Stimulated activated naive CD8-positive, alpha-beta T cell treated with anti-CD3 and anti-CD28 coated beads, Interleukin-15, Interleukin-2, amounts not matched to agents 100 ng/mL and 50 ng/mL, for 24 hours (primary cell): ENCODE measurements around the gene ZFP91.

ENCODE experiments used
- H3K27ac Mint-ChIP-seq: one replicate; pipeline ENCODE4 v1.8.0; 2021; ENCODE audit warnings: mild to moderate bottlenecking, mixed read lengths
- H3K27me3 Mint-ChIP-seq: one replicate; pipeline ENCODE4 v1.8.0; 2021; ENCODE audit warnings: mixed read lengths
- H3K36me3 Mint-ChIP-seq: one replicate; pipeline ENCODE4 v1.8.0; 2021; ENCODE audit warnings: low read depth, mixed read lengths
- H3K4me1 Mint-ChIP-seq: one replicate; pipeline ENCODE4 v1.8.0; 2021; ENCODE audit warnings: low read depth, mixed read lengths
- H3K4me3 Mint-ChIP-seq: one replicate; pipeline ENCODE4 v1.8.0; 2021; ENCODE audit warnings: mild to moderate bottlenecking, mixed read lengths
- H3K9me3 Mint-ChIP-seq: one replicate; pipeline ENCODE4 v1.8.0; 2021; ENCODE audit warnings: mixed read lengths

Gene ZFP91

GRCh38 chr11:58631378-58631777, 52.5 kb downstream of the ZFP91 start:
- H3K36me3 Mint-ChIP-seq, result peaks cover 11% of the 10 kb centered on the region
- H3K27me3 Mint-ChIP-seq, result no peaks in the 10 kb centered on the region
- no peak overlapping the region for H3K4me3 Mint-ChIP-seq
- H3K4me1 Mint-ChIP-seq, result peaks cover 13% of the 10 kb centered on the region
- H3K9me3 Mint-ChIP-seq, result no peaks in the 10 kb centered on the region
- H3K27ac Mint-ChIP-seq, result peak overlapping the region; percentile 23

GRCh38 chr11:58632510-58632909, 53.6 kb downstream of the ZFP91 start:
- H3K27me3 Mint-ChIP-seq, result no peaks in the 10 kb centered on the region
- H3K4me3 Mint-ChIP-seq, result no peak overlapping the region
- H3K36me3 Mint-ChIP-seq, result peaks cover 4% of the 10 kb centered on the region
- no peaks in the 10 kb centered on the region for H3K9me3 Mint-ChIP-seq
- H3K4me1 Mint-ChIP-seq, result peaks cover 4% of the 10 kb centered on the region
- no peak overlapping the region for H3K27ac Mint-ChIP-seq

GRCh38 chr11:58636587-58636986, 57.7 kb downstream of the ZFP91 start:
- no peak overlapping the region for H3K27ac Mint-ChIP-seq
- H3K4me1 Mint-ChIP-seq, result peaks cover 19% of the 10 kb centered on the region
- no peaks in the 10 kb centered on the region for H3K27me3 Mint-ChIP-seq
- H3K36me3 Mint-ChIP-seq, result no peaks in the 10 kb centered on the region
- no peaks in the 10 kb centered on the region for H3K9me3 Mint-ChIP-seq
- H3K4me3 Mint-ChIP-seq, result no peak overlapping the region

GRCh38 chr11:58637371-58637770, 58.5 kb downstream of the ZFP91 start:
- H3K27ac Mint-ChIP-seq, result no peak overlapping the region
- no peak overlapping the region for H3K4me3 Mint-ChIP-seq
- H3K36me3 Mint-ChIP-seq, result no peaks in the 10 kb centered on the region
- no peaks in the 10 kb centered on the region for H3K9me3 Mint-ChIP-seq
- H3K27me3 Mint-ChIP-seq, result no peaks in the 10 kb centered on the region
- peaks cover 19% of the 10 kb centered on the region for H3K4me1 Mint-ChIP-seq

- no peak overlapping the region for H3K27ac Mint-ChIP-seq
- H3K36me3 Mint-ChIP-seq, result no peaks in the 10 kb centered on the region
- no peaks in the 10 kb centered on the region for H3K27me3 Mint-ChIP-seq
- H3K4me3 Mint-ChIP-seq, result no peak overlapping the region
- H3K9me3 Mint-ChIP-seq, result no peaks in the 10 kb centered on the region
- peaks cover 19% of the 10 kb centered on the region for H3K4me1 Mint-ChIP-seq
Observed at GRCh38 chr11:58639103-58639502, 60.2 kb downstream of the ZFP91 start.

GRCh38 chr11:58639669-58640068, 60.8 kb downstream of the ZFP91 start:
- Mint-ChIP-seq H3K36me3 (no peaks in the 10 kb centered on the region), H3K4me3 (no peak overlapping the region), H3K4me1 (peaks cover 19% of the 10 kb centered on the region), H3K27me3 (no peaks in the 10 kb centered on the region), H3K27ac (no peak overlapping the region), H3K9me3 (no peaks in the 10 kb centered on the region)

GRCh38 chr11:58640386-58641023, 61.6 kb downstream of the ZFP91 start:
- peaks cover 19% of the 10 kb centered on the region for H3K4me1 Mint-ChIP-seq
- H3K4me3 Mint-ChIP-seq, result no peak overlapping the region
- H3K27ac Mint-ChIP-seq, result no peak overlapping the region
- H3K9me3 Mint-ChIP-seq, result no peaks in the 10 kb centered on the region
- H3K36me3 Mint-ChIP-seq, result no peaks in the 10 kb centered on the region
- H3K27me3 Mint-ChIP-seq, result no peaks in the 10 kb centered on the region

- H3K27ac Mint-ChIP-seq, result no peak overlapping the region
- no peaks in the 10 kb centered on the region for H3K27me3 Mint-ChIP-seq
- peaks cover 19% of the 10 kb centered on the region for H3K4me1 Mint-ChIP-seq
- H3K36me3 Mint-ChIP-seq, result peaks cover 5% of the 10 kb centered on the region
- no peak overlapping the region for H3K4me3 Mint-ChIP-seq
- H3K9me3 Mint-ChIP-seq, result no peaks in the 10 kb centered on the region
Observed at GRCh38 chr11:58641341-58641740, 62.5 kb downstream of the ZFP91 start.

- Mint-ChIP-seq H3K4me1 (peaks cover 21% of the 10 kb centered on the region), H3K27me3 (no peaks in the 10 kb centered on the region), H3K4me3 (no peak overlapping the region), H3K27ac (no peak overlapping the region), H3K9me3 (no peaks in the 10 kb centered on the region), H3K36me3 (peaks cover 6% of the 10 kb centered on the region)
Observed at GRCh38 chr11:58641803-58642581, 63.1 kb downstream of the ZFP91 start.

- H3K27me3 Mint-ChIP-seq, result no peaks in the 10 kb centered on the region
- no peaks in the 10 kb centered on the region for H3K9me3 Mint-ChIP-seq
- no peak overlapping the region for H3K27ac Mint-ChIP-seq
- H3K4me3 Mint-ChIP-seq, result no peak overlapping the region
- peaks cover 16% of the 10 kb centered on the region for H3K4me1 Mint-ChIP-seq
- H3K36me3 Mint-ChIP-seq, result peaks cover 6% of the 10 kb centered on the region
Observed at GRCh38 chr11:58645854-58646253, 67.0 kb downstream of the ZFP91 start.

- peaks cover 6% of the 10 kb centered on the region for H3K36me3 Mint-ChIP-seq
- H3K27ac Mint-ChIP-seq, result no peak overlapping the region
- no peaks in the 10 kb centered on the region for H3K27me3 Mint-ChIP-seq
- H3K4me1 Mint-ChIP-seq, result peaks cover 11% of the 10 kb centered on the region
- no peak overlapping the region for H3K4me3 Mint-ChIP-seq
- H3K9me3 Mint-ChIP-seq, result no peaks in the 10 kb centered on the region
Observed at GRCh38 chr11:58647141-58647699, 68.4 kb downstream of the ZFP91 start.

- peaks cover 6% of the 10 kb centered on the region for H3K36me3 Mint-ChIP-seq
- no peak overlapping the region for H3K4me3 Mint-ChIP-seq
- no peak overlapping the region for H3K27ac Mint-ChIP-seq
- peaks cover 11% of the 10 kb centered on the region for H3K4me1 Mint-ChIP-seq
- no peaks in the 10 kb centered on the region for H3K9me3 Mint-ChIP-seq
- H3K27me3 Mint-ChIP-seq, result no peaks in the 10 kb centered on the region
Observed at GRCh38 chr11:58647866-58648265, 69.0 kb downstream of the ZFP91 start.

GRCh38 chr11:58649623-58650022, 70.8 kb downstream of the ZFP91 start:
- Mint-ChIP-seq H3K27me3 (no peaks in the 10 kb centered on the region), H3K4me1 (peaks cover 20% of the 10 kb centered on the region), H3K36me3 (peaks cover 6% of the 10 kb centered on the region), H3K9me3 (no peaks in the 10 kb centered on the region), H3K4me3 (no peak overlapping the region), H3K27ac (no peak overlapping the region)

- H3K9me3 Mint-ChIP-seq, result no peaks in the 10 kb centered on the region
- no peak overlapping the region for H3K4me3 Mint-ChIP-seq
- peaks cover 6% of the 10 kb centered on the region for H3K36me3 Mint-ChIP-seq
- peaks cover 29% of the 10 kb centered on the region for H3K4me1 Mint-ChIP-seq
- H3K27ac Mint-ChIP-seq, result no peak overlapping the region
- no peaks in the 10 kb centered on the region for H3K27me3 Mint-ChIP-seq
Observed at GRCh38 chr11:58650496-58650895, 71.6 kb downstream of the ZFP91 start.

GRCh38 chr11:58652726-58653280, 73.9 kb downstream of the ZFP91 start:
- Mint-ChIP-seq H3K36me3 (no peaks in the 10 kb centered on the region), H3K27ac (no peak overlapping the region), H3K4me3 (no peak overlapping the region), H3K4me1 (peaks cover 19% of the 10 kb centered on the region), H3K27me3 (no peaks in the 10 kb centered on the region), H3K9me3 (no peaks in the 10 kb centered on the region)
